Astrocyte (in vitro differentiated cells and primary cell): ENCODE results near the gene SMTNL1.

Experiments used
- EZH2 ChIP-seq: IDR thresholded peaks from 2 replicates; pipeline ENCODE4 v1.6.1; 2012; ENCODE audit warnings: mild to moderate bottlenecking, low read length, inconsistent platforms; ENCODE audit not compliant: insufficient read depth
- TF ChIP-seq, protein P1 (sequence below): IDR thresholded peaks from 2 replicates; pipeline ENCODE4 v1.5.1; 2011; ENCODE audit warnings: low read depth, mild to moderate bottlenecking, inconsistent platforms, low read length, moderate library complexity; ENCODE audit not compliant: insufficient read depth

DNA sequence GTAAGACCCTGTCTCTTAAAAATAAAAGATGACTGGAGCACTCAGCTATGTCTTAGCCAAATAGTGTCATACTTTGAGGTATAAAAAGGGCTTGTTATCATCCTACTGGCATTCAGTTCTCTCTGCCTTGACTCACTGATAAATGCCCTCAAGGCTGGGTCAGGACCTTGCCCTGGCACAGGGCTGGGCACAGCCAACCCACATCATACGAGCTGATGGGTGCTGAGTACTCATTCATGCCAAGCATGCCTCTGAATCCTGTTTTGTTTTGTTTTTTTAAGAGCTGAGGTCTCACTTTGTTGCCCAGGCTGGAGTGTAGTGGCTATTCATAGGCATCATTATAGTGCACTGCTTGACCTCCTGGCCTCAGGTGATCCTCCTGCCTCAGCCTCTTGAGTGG lies 1.9 kb downstream of the SMTNL1 start:
- TF ChIP-seq, protein P1, sequence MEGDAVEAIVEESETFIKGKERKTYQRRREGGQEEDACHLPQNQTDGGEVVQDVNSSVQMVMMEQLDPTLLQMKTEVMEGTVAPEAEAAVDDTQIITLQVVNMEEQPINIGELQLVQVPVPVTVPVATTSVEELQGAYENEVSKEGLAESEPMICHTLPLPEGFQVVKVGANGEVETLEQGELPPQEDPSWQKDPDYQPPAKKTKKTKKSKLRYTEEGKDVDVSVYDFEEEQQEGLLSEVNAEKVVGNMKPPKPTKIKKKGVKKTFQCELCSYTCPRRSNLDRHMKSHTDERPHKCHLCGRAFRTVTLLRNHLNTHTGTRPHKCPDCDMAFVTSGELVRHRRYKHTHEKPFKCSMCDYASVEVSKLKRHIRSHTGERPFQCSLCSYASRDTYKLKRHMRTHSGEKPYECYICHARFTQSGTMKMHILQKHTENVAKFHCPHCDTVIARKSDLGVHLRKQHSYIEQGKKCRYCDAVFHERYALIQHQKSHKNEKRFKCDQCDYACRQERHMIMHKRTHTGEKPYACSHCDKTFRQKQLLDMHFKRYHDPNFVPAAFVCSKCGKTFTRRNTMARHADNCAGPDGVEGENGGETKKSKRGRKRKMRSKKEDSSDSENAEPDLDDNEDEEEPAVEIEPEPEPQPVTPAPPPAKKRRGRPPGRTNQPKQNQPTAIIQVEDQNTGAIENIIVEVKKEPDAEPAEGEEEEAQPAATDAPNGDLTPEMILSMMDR = no peak
- no peak for TF ChIP-seq EZH2
